ENCODE measurements around the gene ANKRD1. TPM values are rescaled to one million over a fixed set of nuclear protein-coding genes. Genes with fewer than 3 reads are reported as not detected.

Gene ANKRD1
- total RNA-seq, 2 experiments from 2014 or later, result not detected

DNA sequence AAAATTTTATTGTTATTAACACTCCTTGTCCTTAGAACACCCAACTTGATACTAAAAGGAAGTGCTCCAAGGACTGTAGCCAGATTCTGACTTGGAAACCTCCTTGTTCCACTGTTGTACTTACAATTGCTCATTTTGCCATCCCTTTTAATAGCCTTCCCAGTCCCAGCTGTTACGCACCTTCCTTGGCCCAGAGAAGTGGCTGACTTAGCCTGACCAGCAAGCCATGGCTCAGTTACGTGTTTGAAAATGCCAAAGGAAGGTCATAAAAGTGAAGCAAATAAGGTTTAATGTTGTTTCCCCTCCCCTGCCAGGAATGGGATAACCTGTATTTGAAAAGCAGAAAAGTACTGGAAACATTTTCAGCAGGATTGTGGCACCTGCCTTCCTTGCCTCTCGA is 3.7 kb upstream of the ANKRD1 start:
- ChIA-PET POLR2A (no interaction called here), CTCF (interaction anchor here (1.2 kb wide), 1 partner anchor 10 kb away, joined by 3 read pairs; no protein-coding TSS in a partner anchor)
- ATAC-seq (no peak), DNase-seq (no peak)
- TF ChIP-seq, protein P1, sequence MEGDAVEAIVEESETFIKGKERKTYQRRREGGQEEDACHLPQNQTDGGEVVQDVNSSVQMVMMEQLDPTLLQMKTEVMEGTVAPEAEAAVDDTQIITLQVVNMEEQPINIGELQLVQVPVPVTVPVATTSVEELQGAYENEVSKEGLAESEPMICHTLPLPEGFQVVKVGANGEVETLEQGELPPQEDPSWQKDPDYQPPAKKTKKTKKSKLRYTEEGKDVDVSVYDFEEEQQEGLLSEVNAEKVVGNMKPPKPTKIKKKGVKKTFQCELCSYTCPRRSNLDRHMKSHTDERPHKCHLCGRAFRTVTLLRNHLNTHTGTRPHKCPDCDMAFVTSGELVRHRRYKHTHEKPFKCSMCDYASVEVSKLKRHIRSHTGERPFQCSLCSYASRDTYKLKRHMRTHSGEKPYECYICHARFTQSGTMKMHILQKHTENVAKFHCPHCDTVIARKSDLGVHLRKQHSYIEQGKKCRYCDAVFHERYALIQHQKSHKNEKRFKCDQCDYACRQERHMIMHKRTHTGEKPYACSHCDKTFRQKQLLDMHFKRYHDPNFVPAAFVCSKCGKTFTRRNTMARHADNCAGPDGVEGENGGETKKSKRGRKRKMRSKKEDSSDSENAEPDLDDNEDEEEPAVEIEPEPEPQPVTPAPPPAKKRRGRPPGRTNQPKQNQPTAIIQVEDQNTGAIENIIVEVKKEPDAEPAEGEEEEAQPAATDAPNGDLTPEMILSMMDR (IDR thresholded peaks at IDR 0.05), result no peak
- H3K27ac Mint-ChIP-seq, result no peak overlapping the region
- no peaks in the 10 kb centered on the region for H3K4me1 Mint-ChIP-seq (ENCODE audit: low read depth)
- H3K9me3 Mint-ChIP-seq, result no peaks in the 10 kb centered on the region
- no peak overlapping the region for H3K4me3 Mint-ChIP-seq
- H3K27me3 Mint-ChIP-seq, result peaks cover 13% of the 10 kb centered on the region
- intact Hi-C loops (cut with micrococcal nuclease), result no loop called here
- H3K36me3 Mint-ChIP-seq (ENCODE audit: low read depth), result no peaks in the 10 kb centered on the region

DNA sequence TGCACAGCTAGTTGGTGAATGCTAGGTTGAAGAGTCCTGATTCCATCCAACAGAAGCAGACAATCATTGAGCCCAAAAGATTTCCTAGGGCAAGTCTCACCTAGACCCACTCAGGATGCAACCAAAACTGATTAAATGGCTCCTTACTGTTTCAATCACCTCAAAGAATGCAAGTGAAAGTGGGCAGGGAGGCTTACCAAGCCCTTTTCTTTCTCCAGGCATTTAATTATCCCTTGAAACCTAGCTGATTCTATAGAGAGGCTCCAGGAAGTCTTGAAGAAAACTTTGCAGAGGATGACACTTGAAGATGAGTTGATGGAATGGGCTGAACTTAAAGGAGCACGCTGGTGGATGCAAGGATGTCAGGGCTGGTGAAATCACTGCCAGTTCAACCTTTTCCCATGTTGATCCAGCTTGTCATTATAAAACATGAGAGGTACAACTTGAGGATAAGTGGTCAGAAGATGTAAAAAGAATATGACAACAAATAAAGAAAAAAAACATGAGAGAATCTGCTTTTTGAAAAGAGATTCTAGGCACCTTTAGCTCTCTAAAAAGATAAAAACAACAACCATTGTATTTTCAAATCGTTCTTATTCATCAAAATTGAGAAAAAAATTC is 2.3 kb upstream of the ANKRD1 start:
- no peak overlapping the region for H3K27ac Mint-ChIP-seq
- H3K4me1 Mint-ChIP-seq (ENCODE audit: low read depth), result no peaks in the 10 kb centered on the region
- TF ChIP-seq, protein P1 (IDR thresholded peaks at IDR 0.05), result no peak
- no peaks in the 10 kb centered on the region for H3K36me3 Mint-ChIP-seq (ENCODE audit: low read depth)
- intact Hi-C loops (cut with micrococcal nuclease), result no loop called here
- ChIA-PET POLR2A (no interaction called here), CTCF (interaction anchor here (1.1 to 2.2 kb wide), 3 partner anchors 9 to 43 kb away, joined by 3 to 9 read pairs (median 4); no protein-coding TSS in a partner anchor)
- H3K9me3 Mint-ChIP-seq, result no peaks in the 10 kb centered on the region
- DNase-seq (no peak), ATAC-seq (no peak)
- no peak overlapping the region for H3K4me3 Mint-ChIP-seq
- H3K27me3 Mint-ChIP-seq, result peaks cover 5% of the 10 kb centered on the region

DNA sequence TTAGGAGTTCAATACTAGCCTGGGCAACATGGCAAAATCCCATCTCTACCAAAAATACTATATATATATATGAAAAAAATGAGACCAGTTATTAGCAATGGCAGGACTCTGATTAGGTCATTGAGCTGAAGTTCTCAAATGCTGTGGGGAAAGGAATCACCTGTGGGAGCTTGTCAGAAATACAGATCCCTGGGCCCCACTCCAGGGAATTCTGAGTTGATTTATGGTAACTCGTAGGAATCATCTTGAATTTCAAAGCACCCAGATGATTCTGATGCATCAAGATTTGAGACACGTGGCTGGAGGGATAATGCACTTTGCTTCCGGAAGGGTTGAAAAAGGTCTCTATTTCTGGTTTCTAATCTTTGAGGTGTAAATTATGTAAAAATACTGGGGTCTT is 1.0 kb upstream of the ANKRD1 start:
- peaks cover 5% of the 10 kb centered on the region for H3K27me3 Mint-ChIP-seq
- ChIA-PET POLR2A (no interaction called here), CTCF (interaction anchor here (0.7 to 2.2 kb wide), 4 partner anchors 10 to 156 kb away, joined by 3 to 9 read pairs (median 4); no protein-coding TSS in a partner anchor)
- H3K36me3 Mint-ChIP-seq (ENCODE audit: low read depth), result no peaks in the 10 kb centered on the region
- no peak for DNase-seq
- no peaks in the 10 kb centered on the region for H3K4me1 Mint-ChIP-seq (ENCODE audit: low read depth)
- ATAC-seq, result no peak
- H3K4me3 Mint-ChIP-seq, result no peak overlapping the region
- no peak overlapping the region for H3K27ac Mint-ChIP-seq
- no peaks in the 10 kb centered on the region for H3K9me3 Mint-ChIP-seq
- TF ChIP-seq, protein P1 (IDR thresholded peaks at IDR 0.05), result no peak
- intact Hi-C loops (cut with micrococcal nuclease), result no loop called here

DNA sequence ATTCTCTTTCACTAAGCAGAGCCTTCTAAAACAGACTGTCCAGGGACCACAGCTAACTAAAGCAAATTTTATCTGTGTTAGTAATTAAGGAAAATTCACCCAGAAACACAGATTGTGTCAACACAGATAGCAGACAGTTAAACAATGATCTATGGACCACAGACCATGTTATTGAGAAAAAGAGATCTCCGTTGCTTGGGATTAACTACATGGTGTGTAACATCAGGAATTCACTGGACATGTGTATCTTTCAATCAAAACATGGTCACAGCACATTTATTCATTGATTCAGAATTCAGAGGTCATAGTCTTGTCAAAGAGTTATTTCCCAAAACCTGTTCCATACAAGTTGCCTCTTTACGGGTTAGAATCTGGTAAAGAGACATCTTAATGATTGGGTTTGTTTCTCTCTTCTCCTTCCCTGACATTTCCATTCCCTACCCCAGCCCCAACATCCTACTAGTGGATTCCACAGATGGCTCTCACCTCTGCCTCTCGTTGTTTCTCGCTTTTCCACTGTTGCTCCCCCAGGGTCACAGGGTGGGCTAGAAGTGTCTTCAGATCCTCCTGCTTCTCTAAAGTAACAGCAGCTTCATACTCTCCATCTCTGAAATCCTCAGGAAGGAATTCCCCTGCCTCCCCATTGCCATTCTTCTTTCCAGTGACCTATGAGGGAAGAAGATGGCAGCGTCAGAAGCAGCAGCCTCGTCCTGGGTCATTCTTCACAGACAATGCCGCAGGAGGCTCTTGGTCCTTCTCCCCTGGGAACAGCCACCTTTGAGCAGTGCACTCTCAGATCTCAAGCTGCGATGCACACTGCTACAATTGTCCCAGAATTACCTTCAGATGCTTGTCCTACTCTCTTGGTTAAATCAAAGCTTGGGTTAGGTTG is 958 bp downstream of the ANKRD1 start:
- CTCF ChIA-PET, result interaction anchor here (0.6 to 1.6 kb wide), 6 partner anchors 10 to 506 kb away, joined by 3 to 7 read pairs (median 3); no protein-coding TSS in a partner anchor
- Mint-ChIP-seq H3K4me1 (ENCODE audit: low read depth) (no peaks in the 10 kb centered on the region), H3K9me3 (no peaks in the 10 kb centered on the region), H3K27ac (no peak overlapping the region), H3K36me3 (ENCODE audit: low read depth) (no peaks in the 10 kb centered on the region), H3K27me3 (peaks cover 3% of the 10 kb centered on the region), H3K4me3 (no peak overlapping the region)
- intact Hi-C loops (cut with micrococcal nuclease), result no loop called here
- no peak for ATAC-seq
- DNase-seq, result no peak
- TF ChIP-seq, protein P1 (IDR thresholded peaks at IDR 0.05), result no peak
- POLR2A ChIA-PET, result interaction anchor here (1.2 kb wide), 1 partner anchor 242 kb away, joined by 3 read pairs; no protein-coding TSS in a partner anchor

DNA sequence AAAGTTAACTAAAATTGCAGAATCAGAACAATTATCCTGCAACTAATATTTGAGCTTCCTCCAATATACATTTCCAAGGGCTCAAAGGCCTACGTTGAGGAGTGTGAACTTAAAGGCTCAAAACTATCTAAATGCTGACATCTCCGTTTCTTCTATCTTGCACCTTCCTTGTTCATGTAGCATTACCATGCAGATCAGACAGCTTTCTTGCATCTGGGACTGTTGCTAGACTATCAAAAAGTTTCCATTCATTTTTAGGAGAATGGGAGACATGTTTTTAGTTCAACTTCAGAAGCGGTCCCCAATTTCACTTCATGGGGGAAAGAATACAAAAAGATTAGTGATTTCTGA is 2.9 kb downstream of the ANKRD1 start:
- no peaks in the 10 kb centered on the region for H3K36me3 Mint-ChIP-seq (ENCODE audit: low read depth)
- DNase-seq (no peak), ATAC-seq (no peak)
- TF ChIP-seq, protein P1 (IDR thresholded peaks at IDR 0.05), result no peak
- ChIA-PET POLR2A (no interaction called here), CTCF (interaction anchor here (1.1 to 1.9 kb wide), 5 partner anchors 9 to 333 kb away, joined by 3 to 5 read pairs (median 4); no protein-coding TSS in a partner anchor)
- no peaks in the 10 kb centered on the region for H3K9me3 Mint-ChIP-seq
- intact Hi-C loops (cut with micrococcal nuclease), result no loop called here
- H3K4me1 Mint-ChIP-seq (ENCODE audit: low read depth), result no peaks in the 10 kb centered on the region
- no peak overlapping the region for H3K27ac Mint-ChIP-seq
- peaks cover 3% of the 10 kb centered on the region for H3K27me3 Mint-ChIP-seq
- H3K4me3 Mint-ChIP-seq, result no peak overlapping the region
